Gastrocnemius medialis (tissue), 4 donors: ENCODE data around the gene FAM107B.

Source experiments
- CTCF ChIP-seq, 5 experiments: fragments of 450-650 bp in 3 of 5; fragments of 200-600 bp in 2 of 5; sonication (generic) in 2 of 5; IDR thresholded peaks in 4 of 5; conservative IDR thresholded peaks in 1 of 5; 1 replicate in 4 of 5; 2 replicates in 1 of 5; pipeline ENCODE4 v1.5.1; 2016 to 2019; ENCODE audit warnings: antibody characterized with exemption in 5 of 5, mild to moderate bottlenecking in 3 of 5, moderate library complexity in 3 of 5
- POLR2A ChIP-seq, 2 donors: fragments of 450-650 bp; IDR thresholded peaks; one replicate each; pipeline ENCODE4 v1.6.1; 2017; ENCODE audit warnings: antibody characterized with exemption in 2 of 2, mild to moderate bottlenecking in 2 of 2, moderate library complexity in 2 of 2

- TF ChIP-seq CTCF (IDR thresholded peaks at IDR 0.05 in 4 of 5, conservative IDR thresholded peaks at IDR 0.05 in 1 of 5): no peak
- no peak for TF ChIP-seq POLR2A (IDR thresholded peaks at IDR 0.05)
Observed at GRCh38 chr10:14693891-14694290, 80.8 kb downstream of the FAM107B start.
